Measurements from ENCODE around the gene CABP1.

The CABP1 gene

GRCh38 chr12:120702637-120703036 is 62.2 kb downstream of the CABP1 start:
- DNase-seq (ENCODE audit: extremely low read depth, low read depth), result no peak
- H3K4me3 ChIP-seq (replicated peaks; ENCODE audit: low read depth, low read length), result no peak overlapping the region
- TF ChIP-seq CTCF (IDR thresholded peaks at IDR 0.05; ENCODE audit: low read depth, low read length, missing control alignments), result no peak

- no peak for TF ChIP-seq CTCF (IDR thresholded peaks at IDR 0.05; ENCODE audit: low read depth, low read length, missing control alignments)
- H3K4me3 ChIP-seq (replicated peaks; ENCODE audit: low read depth, low read length), result no peak overlapping the region
- DNase-seq (ENCODE audit: extremely low read depth, low read depth), result no peak
Observed at GRCh38 chr12:120703311-120703942, 63.0 kb downstream of the CABP1 start.

DNA sequence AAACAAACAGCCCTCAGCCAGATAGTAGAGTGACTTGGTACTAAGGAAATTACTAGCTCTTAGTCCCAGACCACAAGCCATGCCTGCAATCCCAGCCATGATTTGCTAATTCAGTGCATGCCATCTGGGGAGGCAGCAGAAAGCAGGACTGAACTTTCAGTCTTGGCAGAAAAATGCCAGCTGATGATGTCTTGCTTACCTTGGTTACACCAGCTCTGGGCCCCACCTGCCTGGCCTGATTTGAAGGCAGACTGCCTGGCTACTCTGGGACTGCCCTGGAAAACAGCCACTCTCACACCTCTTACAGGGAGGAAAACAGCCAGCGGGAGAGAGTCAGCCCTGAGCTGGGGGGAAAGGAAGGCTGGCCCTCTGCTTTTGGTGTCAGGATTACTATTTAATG is 65.2 kb downstream of the CABP1 start:
- no peak for TF ChIP-seq CTCF (IDR thresholded peaks at IDR 0.05; ENCODE audit: low read depth, low read length, missing control alignments)
- no peak overlapping the region for H3K4me3 ChIP-seq (replicated peaks; ENCODE audit: low read depth, low read length)
- no peak for DNase-seq (ENCODE audit: extremely low read depth, low read depth)

GRCh38 chr12:120706029-120706428 is 65.6 kb downstream of the CABP1 start:
- no peak for TF ChIP-seq CTCF (IDR thresholded peaks at IDR 0.05; ENCODE audit: low read depth, low read length, missing control alignments)
- H3K4me3 ChIP-seq (replicated peaks; ENCODE audit: low read depth, low read length), result no peak overlapping the region
- no peak for DNase-seq (ENCODE audit: extremely low read depth, low read depth)

DNA sequence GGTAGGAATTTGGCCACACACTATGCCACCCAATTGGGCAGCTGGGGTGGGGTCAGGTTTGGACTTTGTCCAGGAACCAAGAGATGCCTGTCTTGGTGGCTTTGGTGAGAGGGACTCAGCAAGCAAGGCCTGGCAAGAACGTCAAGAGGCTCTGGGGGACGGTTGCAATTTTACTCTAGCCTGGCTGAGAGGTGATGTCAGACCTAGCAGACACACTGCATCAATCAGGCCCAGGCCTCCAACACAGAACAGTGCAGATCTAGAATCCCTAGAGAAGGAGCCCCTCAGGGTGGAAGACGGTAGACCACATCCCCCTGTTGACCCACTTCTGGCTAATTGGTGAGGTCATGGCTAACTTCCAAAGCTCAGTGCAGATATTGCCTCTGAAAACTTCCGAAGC is 68.2 kb downstream of the CABP1 start:
- no peak for DNase-seq (ENCODE audit: extremely low read depth, low read depth)
- no peak overlapping the region for H3K4me3 ChIP-seq (replicated peaks; ENCODE audit: low read depth, low read length)
- no peak for TF ChIP-seq CTCF (IDR thresholded peaks at IDR 0.05; ENCODE audit: low read depth, low read length, missing control alignments)

DNA sequence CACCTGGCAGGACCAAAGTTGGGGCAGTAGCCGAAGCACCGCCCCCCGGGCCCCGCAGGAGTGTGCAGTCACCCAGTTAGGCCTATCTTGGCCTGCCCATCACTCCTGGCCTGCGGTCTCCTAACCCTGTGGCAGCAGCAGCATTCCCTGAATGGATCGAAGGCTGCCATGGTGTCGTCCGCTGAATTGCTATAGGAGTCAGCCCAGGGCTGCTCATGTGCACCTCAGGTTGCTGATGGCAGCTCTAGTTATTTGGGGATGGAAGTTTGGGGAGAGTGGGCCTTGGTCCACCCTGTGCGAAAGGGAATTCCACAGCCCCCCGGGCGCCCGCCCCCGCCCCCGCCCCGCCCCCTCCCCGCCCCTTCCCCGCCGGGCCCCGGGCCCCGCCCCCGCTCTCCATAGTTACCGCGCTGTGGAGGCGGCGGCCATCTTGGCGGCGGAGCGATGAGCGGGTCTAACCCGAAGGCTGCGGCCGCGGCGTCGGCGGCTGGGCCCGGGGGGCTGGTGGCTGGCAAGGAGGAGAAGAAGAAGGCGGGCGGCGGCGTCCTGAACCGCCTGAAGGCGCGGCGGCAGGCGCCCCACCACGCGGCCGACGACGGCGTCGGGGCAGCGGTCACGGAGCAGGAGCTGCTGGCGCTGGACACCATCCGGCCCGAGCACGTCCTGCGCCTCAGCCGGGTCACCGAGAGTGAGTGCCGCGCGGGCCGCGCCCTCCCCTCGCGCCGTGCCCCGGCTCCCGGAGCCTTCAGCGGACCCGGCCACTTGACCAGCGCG is 69.8 kb downstream of the CABP1 start, which contains the start of gene UNC119B:
Gene UNC119B (plus strand): TSS at position 428 of the 774 bp plus-strand sequence. CDS start 17 bp downstream, at position 445.
- no peak for TF ChIP-seq CTCF (IDR thresholded peaks at IDR 0.05; ENCODE audit: low read depth, low read length, missing control alignments)
- peak within 1 kb of the TSS; percentile 78 for H3K4me3 ChIP-seq (replicated peaks; ENCODE audit: low read depth, low read length)
- no peak for DNase-seq (ENCODE audit: extremely low read depth, low read depth)

All from HFF-Myc (cell line).